ENCODE results near the gene FCRLB. TPM values are rescaled to one million over a fixed set of nuclear protein-coding genes. Genes with fewer than 3 reads are reported as not detected.
"Not testable (repeated sequence)": the region's sequence is repeated elsewhere in the genome, so short reads cannot be mapped to it uniquely, and the experiment has no call there.

The FCRLB gene
- polyA plus RNA-seq, 1 donor from 2014 or later = 11.1 TPM

DNA sequence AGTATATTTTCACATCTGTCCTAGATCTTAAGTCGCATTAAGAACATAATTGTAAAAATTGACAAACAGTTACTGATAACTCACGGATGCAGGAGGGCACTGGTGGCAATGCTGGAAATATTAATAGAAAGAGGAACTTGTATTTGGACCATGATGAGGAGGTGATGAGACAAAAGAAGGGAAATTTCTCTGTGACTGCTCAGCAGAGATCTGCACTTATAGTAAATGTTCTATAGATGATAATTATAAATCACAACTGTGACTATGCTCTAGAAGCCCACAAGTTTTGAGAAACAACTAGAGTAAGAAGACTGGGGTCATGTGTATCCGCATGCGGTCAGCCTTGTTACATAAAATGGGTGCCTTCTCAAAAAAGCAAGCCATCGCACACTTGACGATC lies 19.6 kb downstream of the FCRLB start:
- H3K27me3 Mint-ChIP-seq = no peaks in the 10 kb centered on the region
- H3K36me3 Mint-ChIP-seq = peaks cover 3% of the 10 kb centered on the region
- H3K27ac Mint-ChIP-seq = peak overlapping the region; percentile 53 to 97 (median 94)
- H3K9me3 Mint-ChIP-seq = no peaks in the 10 kb centered on the region
- H3K4me1 Mint-ChIP-seq = peaks cover 33 to 40% (median 33%) of the 10 kb centered on the region in 3 donors
- peak overlapping the region in 3 of 4 donors; percentile 18 to 83 (median 82) for H3K4me3 Mint-ChIP-seq

GRCh38 chr1:161743231-161743630 lies 21.9 kb downstream of the FCRLB start:
- H3K36me3 Mint-ChIP-seq = peaks cover 3% of the 10 kb centered on the region
- H3K9me3 Mint-ChIP-seq = no peaks in the 10 kb centered on the region

GRCh38 chr1:161747801-161748200 lies 26.5 kb downstream of the FCRLB start:
- no peaks in the 10 kb centered on the region for H3K27me3 Mint-ChIP-seq
- no peaks in the 10 kb centered on the region for H3K9me3 Mint-ChIP-seq
- H3K36me3 Mint-ChIP-seq = peaks cover 3% of the 10 kb centered on the region
- H3K27ac Mint-ChIP-seq = peak overlapping the region in 2 of 3 donors; percentile 15 to 74
- H3K4me3 Mint-ChIP-seq = peak overlapping the region; percentile 50 to 95 (median 85)
- H3K4me1 Mint-ChIP-seq = peaks cover 18 to 25% (median 22%) of the 10 kb centered on the region in 3 donors

More at GRCh38 chr1:161743231-161743630, 21.9 kb downstream of the FCRLB start:
- H3K27me3 Mint-ChIP-seq = no peaks in the 10 kb centered on the region
- no peak overlapping the region for H3K27ac Mint-ChIP-seq
- H3K4me1 Mint-ChIP-seq = peaks cover 36 to 40% (median 40%) of the 10 kb centered on the region in 3 donors
- H3K4me3 Mint-ChIP-seq = no peak overlapping the region

DNA sequence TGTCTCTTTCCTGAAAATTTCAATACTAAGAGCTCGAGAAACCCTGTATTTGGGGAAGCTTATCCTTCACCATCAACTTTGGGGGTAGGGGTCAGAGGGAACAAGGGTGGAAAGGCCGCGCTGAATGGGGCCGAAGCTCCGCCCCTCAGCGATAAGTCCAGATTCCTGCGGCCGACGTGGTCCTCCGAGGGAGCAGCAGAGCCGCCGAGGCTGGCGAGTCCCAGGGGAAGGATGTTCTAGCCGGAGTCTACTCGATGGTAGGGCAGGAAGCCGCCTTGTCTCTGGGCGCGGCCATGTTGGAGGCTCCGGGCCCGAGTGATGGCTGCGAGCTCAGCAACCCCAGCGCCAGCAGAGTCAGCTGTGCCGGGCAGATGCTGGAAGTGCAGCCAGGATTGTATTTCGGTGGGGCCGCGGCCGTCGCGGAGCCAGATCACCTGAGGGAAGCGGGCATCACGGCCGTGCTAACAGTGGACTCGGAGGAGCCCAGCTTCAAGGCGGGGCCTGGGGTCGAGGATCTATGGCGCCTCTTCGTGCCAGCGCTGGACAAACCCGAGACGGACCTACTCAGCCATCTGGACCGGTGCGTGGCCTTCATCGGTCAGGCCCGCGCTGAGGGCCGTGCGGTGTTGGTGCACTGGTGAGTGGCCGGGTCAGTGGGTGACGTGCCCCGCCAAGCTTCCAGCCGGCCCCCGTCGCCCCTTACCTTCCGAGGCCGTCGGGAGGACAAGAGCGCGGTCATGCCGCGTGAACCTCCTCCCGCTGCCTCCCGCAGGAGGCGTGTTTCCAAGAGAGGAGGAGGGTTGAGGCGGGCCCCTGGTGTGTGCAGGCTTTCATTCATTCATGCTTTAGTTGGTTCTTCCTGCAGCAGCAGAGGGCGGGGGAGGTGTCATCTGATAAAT lies 28.4 kb downstream of the FCRLB start, which contains the start of gene DUSP12:
TSS of gene DUSP12 (plus strand) at position 278 of the 899 bp plus-strand sequence. CDS start at position 294, 16 bp downstream.
- peak within 1 kb of the TSS; percentile 95 to 100 (median 98) for H3K4me3 Mint-ChIP-seq
- peaks cover 8% of the 10 kb centered on the region for H3K36me3 Mint-ChIP-seq
- peak within 1 kb of the TSS; percentile 69 to 96 (median 95) for H3K27ac Mint-ChIP-seq
- peaks cover 16 to 24% (median 22%) of the 10 kb centered on the region in 3 donors for H3K4me1 Mint-ChIP-seq
- H3K27me3 Mint-ChIP-seq = no peaks in the 10 kb centered on the region
- peaks cover 0 to 1% (median 0%) of the 10 kb centered on the region in 3 donors for H3K9me3 Mint-ChIP-seq

DNA sequence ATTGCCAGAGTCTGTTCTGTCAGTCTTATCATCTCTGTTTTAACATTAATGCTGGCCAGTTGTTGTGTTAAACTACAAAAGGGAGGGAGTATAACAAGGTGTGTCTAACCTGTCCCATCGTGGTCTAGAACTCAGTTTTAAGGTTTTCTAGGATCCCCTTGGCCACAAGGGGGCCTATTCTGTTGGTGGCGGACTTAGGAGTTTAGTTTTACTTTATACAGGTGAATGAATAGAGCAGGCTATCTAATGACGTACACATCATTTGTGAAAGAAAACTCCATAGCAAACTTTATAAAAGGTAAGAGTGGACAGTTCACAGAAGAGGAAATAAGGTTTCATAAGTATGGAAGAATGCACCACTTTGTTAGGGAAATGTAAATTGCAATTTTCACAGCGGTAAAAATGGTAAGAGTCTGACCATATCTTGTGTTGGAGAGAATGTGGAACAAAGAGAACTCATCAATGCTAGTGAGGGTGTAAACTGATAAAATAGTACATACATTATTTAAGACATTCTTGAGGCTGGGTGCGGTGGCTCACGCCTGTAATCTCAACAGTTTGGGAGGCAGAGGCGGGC lies 42.3 kb downstream of the FCRLB start:
- Mint-ChIP-seq H3K27ac (peak overlapping the region; percentile 39 to 87 (median 46)), H3K27me3 (no peaks in the 10 kb centered on the region), H3K9me3 (no peaks in the 10 kb centered on the region), H3K36me3 (no peaks in the 10 kb centered on the region), H3K4me3 (peak overlapping the region; percentile 65 to 89 (median 86)), H3K4me1 (peaks cover 22 to 25% (median 23%) of the 10 kb centered on the region in 3 donors)

- Mint-ChIP-seq H3K9me3 (no peaks in the 10 kb centered on the region), H3K4me3 (peak within 1 kb of the TSS; percentile 98 to 99 (median 98)), H3K27me3 (no peaks in the 10 kb centered on the region), H3K27ac (peak within 1 kb of the TSS; percentile 91 to 100 (median 98)), H3K4me1 (peaks cover 27 to 31% (median 30%) of the 10 kb centered on the region in 3 donors), H3K36me3 (no peaks in the 10 kb centered on the region)
Observed at GRCh38 chr1:161766102-161766981, 45.0 kb downstream of the FCRLB start, which contains the start of gene ATF6. ATF6 (plus strand) TSS chr1:161766320; CDS start chr1:161766361, 41 bp downstream.

DNA sequence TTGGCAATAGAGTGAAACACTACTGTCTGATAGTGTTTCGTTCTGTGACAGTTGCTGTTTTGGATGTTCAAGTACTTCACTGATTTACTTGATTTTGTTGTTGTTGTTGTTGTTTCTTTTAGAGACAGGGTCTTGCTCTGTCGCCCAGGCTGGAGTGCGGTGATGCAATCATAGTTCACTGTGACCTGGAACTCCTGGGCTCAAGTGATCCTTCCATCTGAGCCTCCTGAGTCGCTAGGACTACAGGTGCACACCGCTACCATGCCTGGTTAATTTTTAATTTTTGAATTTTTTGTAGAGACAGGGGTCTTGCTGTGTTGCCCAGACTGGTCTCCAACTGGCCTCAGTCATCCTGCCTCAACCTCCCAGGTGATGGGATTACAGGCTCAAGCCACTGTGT lies 47.1 kb downstream of the FCRLB start:
- Mint-ChIP-seq H3K9me3 (no peaks in the 10 kb centered on the region), H3K27me3 (no peaks in the 10 kb centered on the region), H3K4me1 (peaks cover 24 to 29% (median 27%) of the 10 kb centered on the region in 3 donors), H3K27ac (peak overlapping the region in 1 of 3 donors; percentile 5), H3K36me3 (peaks cover 2% of the 10 kb centered on the region), H3K4me3 (peak overlapping the region in 3 of 4 donors; percentile 49 to 98 (median 71))

DNA sequence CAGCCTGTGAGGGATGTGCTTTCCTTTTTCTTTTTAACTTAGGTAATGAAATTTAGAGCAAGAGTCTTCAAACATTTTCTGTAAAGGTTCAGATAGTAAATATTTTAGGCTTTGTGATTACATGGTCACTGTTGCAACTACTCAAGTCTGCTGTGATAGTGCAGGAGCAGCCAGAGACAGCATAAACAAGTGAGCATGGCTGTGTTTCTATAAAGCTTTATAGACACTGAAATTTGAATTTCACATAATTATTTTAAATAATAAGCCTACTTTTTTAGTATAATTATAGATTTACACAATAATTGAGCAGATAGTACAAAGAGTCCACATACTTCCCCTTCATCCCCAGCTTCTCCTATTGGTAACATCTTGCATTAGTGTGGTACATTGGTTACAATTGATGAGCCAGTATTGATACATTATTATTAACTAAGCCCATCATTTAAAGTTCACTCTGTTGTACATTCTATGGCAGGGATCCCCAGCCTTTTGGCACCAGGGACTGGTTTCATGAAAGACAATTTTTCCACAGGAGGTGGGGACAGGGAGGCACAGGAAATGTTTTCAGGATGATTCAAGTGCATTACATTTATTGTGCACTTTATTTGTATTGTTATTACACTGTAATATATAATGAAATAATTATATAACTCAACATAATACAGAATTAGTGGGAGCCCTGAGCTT lies 47.8 kb downstream of the FCRLB start:
- H3K9me3 Mint-ChIP-seq = no peaks in the 10 kb centered on the region
- peaks cover 20 to 28% (median 23%) of the 10 kb centered on the region in 3 donors for H3K4me1 Mint-ChIP-seq
- no peak overlapping the region for H3K27ac Mint-ChIP-seq
- no peaks in the 10 kb centered on the region for H3K27me3 Mint-ChIP-seq
- H3K36me3 Mint-ChIP-seq = peaks cover 4% of the 10 kb centered on the region
- H3K4me3 Mint-ChIP-seq = no peak overlapping the region

DNA sequence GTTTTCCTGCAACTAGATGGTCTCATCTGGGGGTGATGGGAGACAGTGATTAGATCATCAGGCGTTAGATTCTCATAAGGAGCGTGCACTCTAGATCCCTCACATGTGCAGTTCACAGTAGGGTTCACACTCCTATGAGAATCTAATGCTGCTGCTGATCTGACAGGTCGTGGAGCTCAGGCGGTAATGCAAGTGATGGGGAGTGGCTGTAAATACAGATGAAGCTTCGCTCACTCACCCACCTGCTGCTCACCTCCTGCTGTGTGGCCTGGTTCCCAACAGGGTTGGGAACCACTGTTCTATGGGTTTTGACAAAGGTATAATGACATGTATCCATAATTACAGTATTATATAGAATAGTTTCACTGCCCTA lies 48.3 kb downstream of the FCRLB start:
- H3K4me3 Mint-ChIP-seq = peak overlapping the region in 3 of 4 donors; percentile 13 to 52 (median 52)

DNA sequence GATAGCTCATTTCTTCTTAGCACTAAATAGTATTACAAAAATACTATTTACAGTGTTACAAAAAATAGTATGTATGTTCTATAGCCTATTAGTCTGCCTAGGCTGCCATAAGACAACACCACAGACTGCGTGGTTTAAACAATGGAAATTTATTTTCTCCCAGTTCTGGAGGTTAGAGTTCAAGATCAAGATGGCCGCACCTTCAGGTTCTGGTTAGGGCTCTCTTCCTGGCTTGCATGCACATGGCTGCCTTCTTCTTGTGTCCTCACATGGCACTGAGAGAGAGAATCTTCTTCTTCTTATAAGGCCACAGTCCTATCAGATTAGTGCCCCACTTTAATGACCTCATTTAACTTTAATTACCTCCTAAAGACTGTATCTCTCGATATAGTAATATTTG lies 48.9 kb downstream of the FCRLB start:
- H3K4me1 Mint-ChIP-seq = peaks cover 20 to 28% (median 24%) of the 10 kb centered on the region in 3 donors
- H3K27me3 Mint-ChIP-seq = no peaks in the 10 kb centered on the region
- peaks cover 4% of the 10 kb centered on the region for H3K36me3 Mint-ChIP-seq
- H3K27ac Mint-ChIP-seq = peak overlapping the region in 1 of 3 donors; percentile 25
- H3K4me3 Mint-ChIP-seq = peak overlapping the region in 1 of 4 donors; percentile 13
- no peaks in the 10 kb centered on the region for H3K9me3 Mint-ChIP-seq

More for the DNA sequence above, 48.3 kb downstream of the FCRLB start:
- Mint-ChIP-seq H3K27ac (peak overlapping the region in 1 of 3 donors; percentile 25), H3K4me1 (peaks cover 20 to 28% (median 24%) of the 10 kb centered on the region in 3 donors)
- not testable (repeated sequence) for H3K9me3 Mint-ChIP-seq, H3K36me3 Mint-ChIP-seq, H3K27me3 Mint-ChIP-seq

DNA sequence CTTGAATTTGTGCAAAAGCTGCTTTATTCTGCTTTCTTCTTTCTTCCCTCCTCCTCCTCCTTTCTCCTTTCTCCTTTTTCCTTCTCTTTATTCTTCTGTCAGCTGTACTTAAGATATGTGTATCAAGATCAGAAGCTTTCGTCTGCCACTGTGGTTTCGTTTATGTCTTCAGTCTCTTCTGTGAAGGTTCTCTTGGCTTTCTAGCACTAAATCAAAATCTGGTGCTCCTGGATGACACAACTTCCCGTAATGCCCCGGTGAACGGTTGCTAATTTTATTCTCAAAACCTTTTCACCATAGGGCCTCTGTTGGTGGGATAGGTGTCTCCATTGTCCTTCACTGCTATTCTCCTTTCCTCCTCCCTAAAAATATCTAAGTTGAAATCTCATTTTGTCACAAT lies 49.8 kb downstream of the FCRLB start:
- H3K36me3 Mint-ChIP-seq = peaks cover 4% of the 10 kb centered on the region
- no peaks in the 10 kb centered on the region for H3K9me3 Mint-ChIP-seq
- no peaks in the 10 kb centered on the region for H3K27me3 Mint-ChIP-seq
- H3K4me3 Mint-ChIP-seq = no peak overlapping the region
- peaks cover 17 to 28% (median 24%) of the 10 kb centered on the region in 3 donors for H3K4me1 Mint-ChIP-seq
- H3K27ac Mint-ChIP-seq = no peak overlapping the region

GRCh38 chr1:161771973-161772372 lies 50.6 kb downstream of the FCRLB start:
- Mint-ChIP-seq H3K36me3 (peaks cover 4% of the 10 kb centered on the region), H3K27me3 (no peaks in the 10 kb centered on the region), H3K27ac (no peak overlapping the region), H3K4me3 (no peak overlapping the region), H3K4me1 (peaks cover 9 to 25% (median 19%) of the 10 kb centered on the region in 3 donors), H3K9me3 (no peaks in the 10 kb centered on the region)

GRCh38 chr1:161772397-161772796 lies 51.1 kb downstream of the FCRLB start:
- Mint-ChIP-seq H3K4me3 (no peak overlapping the region), H3K27me3 (no peaks in the 10 kb centered on the region), H3K27ac (no peak overlapping the region), H3K36me3 (peaks cover 4% of the 10 kb centered on the region), H3K9me3 (no peaks in the 10 kb centered on the region), H3K4me1 (peaks cover 5 to 23% (median 16%) of the 10 kb centered on the region in 3 donors)

DNA sequence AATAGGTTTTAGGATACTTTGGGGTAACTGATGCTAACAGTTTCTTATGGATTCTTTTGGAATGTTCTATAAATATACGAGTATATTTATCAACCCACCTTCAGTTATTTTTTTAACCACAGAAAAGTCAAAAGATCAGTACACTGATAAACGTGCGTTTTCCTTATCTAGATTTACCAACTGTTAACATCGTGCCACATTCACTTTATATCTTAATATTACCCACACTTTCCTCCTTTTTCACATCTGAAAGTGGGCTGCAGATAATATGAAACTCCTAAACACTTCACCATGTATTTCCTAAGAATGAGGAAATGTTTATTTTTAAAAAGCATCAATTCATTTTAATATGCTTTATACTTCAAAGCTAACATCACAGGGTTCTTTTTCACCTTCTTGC lies 52.4 kb downstream of the FCRLB start:
- Mint-ChIP-seq H3K9me3 (no peaks in the 10 kb centered on the region), H3K27me3 (no peaks in the 10 kb centered on the region), H3K4me1 (peaks cover 10 to 14% (median 13%) of the 10 kb centered on the region in 3 donors), H3K4me3 (no peak overlapping the region), H3K27ac (no peak overlapping the region), H3K36me3 (peaks cover 4% of the 10 kb centered on the region)
